BE2C (cell line): ENCODE measurements around the gene BAD.

ENCODE experiments used
- DNase-seq: peaks from one replicate; pipeline ENCODE4 v3.0.0-alpha.2; 2020
- H3K27me3 ChIP-seq: fragments of 250-450 bp; sonication (Bioruptor Pico); 2 replicates; pipeline ENCODE4 v1.5.1; 2020; ENCODE audit warnings: mild to moderate bottlenecking
- H3K36me3 ChIP-seq: fragments of 250-450 bp; sonication (Bioruptor Pico); 2 replicates; pipeline ENCODE4 v1.5.1; 2020; ENCODE audit warnings: mild to moderate bottlenecking
- H3K4me1 ChIP-seq: fragments of 250-450 bp; sonication (Bioruptor Pico); 2 replicates; pipeline ENCODE4 v1.5.1; 2020
- H3K4me3 ChIP-seq: 2 replicates; pipeline ENCODE4 v1.5.1; 2011; ENCODE audit warnings: low read depth, low read length
- H3K9me3 ChIP-seq: fragments of 250-450 bp; sonication (Bioruptor Pico); 2 replicates; pipeline ENCODE4 v1.5.1; 2020
- TF ChIP-seq, protein P1 (sequence below): IDR thresholded peaks from 2 replicates; pipeline ENCODE4 v1.5.1; 2012; ENCODE audit warnings: mild to moderate bottlenecking, low read depth, low read length

BAD gene

GRCh38 chr11:64255135-64256128 is 29.0 kb downstream of the BAD start:
- Histone ChIP-seq H3K36me3 (peaks cover 3% of the 10 kb centered on the region; the same call in 1 of the 2 replicates), H3K9me3 (no peaks in the 10 kb centered on the region), H3K4me3 (no peak overlapping the region), H3K4me1 (no peaks in the 10 kb centered on the region), H3K27me3 (no peaks in the 10 kb centered on the region)
- no peak for DNase-seq
- TF ChIP-seq, protein P1, sequence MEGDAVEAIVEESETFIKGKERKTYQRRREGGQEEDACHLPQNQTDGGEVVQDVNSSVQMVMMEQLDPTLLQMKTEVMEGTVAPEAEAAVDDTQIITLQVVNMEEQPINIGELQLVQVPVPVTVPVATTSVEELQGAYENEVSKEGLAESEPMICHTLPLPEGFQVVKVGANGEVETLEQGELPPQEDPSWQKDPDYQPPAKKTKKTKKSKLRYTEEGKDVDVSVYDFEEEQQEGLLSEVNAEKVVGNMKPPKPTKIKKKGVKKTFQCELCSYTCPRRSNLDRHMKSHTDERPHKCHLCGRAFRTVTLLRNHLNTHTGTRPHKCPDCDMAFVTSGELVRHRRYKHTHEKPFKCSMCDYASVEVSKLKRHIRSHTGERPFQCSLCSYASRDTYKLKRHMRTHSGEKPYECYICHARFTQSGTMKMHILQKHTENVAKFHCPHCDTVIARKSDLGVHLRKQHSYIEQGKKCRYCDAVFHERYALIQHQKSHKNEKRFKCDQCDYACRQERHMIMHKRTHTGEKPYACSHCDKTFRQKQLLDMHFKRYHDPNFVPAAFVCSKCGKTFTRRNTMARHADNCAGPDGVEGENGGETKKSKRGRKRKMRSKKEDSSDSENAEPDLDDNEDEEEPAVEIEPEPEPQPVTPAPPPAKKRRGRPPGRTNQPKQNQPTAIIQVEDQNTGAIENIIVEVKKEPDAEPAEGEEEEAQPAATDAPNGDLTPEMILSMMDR: no peak

- no peaks in the 10 kb centered on the region for H3K9me3 ChIP-seq
- no peaks in the 10 kb centered on the region for H3K27me3 ChIP-seq
- no peak for DNase-seq
- no peak overlapping the region for H3K4me3 ChIP-seq
- H3K36me3 ChIP-seq: peaks cover 3% of the 10 kb centered on the region; the same call in 1 of the 2 replicates
- H3K4me1 ChIP-seq: no peaks in the 10 kb centered on the region
- TF ChIP-seq, protein P1: no peak
Measured at GRCh38 chr11:64254326-64254725, 30.1 kb downstream of the BAD start.

DNA sequence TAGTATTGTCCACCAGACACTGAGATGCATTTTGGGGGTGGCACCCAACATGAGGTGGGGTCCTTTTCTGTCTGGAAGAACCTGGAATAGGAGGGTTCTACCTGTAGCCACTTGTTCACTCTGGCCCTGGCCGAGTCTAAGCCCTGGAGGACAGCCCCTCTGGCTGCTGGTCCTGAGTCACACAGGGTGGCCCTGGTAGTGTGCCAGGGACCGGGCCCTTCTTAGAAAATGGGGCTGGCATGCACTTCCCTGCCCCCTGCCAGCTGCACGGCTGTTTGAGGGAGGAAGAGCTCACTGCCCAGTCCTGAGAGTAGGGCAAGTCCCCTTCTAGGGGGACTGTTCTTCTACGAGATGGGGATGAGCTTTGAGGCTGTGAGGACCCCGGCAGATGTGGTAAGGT is 31.0 kb downstream of the BAD start:
- Histone ChIP-seq H3K4me1 (no peaks in the 10 kb centered on the region), H3K4me3 (no peak overlapping the region), H3K36me3 (peaks cover 2% of the 10 kb centered on the region; the same call in 1 of the 2 replicates), H3K9me3 (no peaks in the 10 kb centered on the region), H3K27me3 (no peaks in the 10 kb centered on the region)
- TF ChIP-seq, protein P1: no peak
- DNase-seq: no peak

- Histone ChIP-seq H3K4me3 (no peak overlapping the region), H3K4me1 (no peaks in the 10 kb centered on the region), H3K9me3 (no peaks in the 10 kb centered on the region), H3K27me3 (no peaks in the 10 kb centered on the region), H3K36me3 (no peaks in the 10 kb centered on the region)
- TF ChIP-seq, protein P1: no peak
- no peak for DNase-seq
Measured at GRCh38 chr11:64253043-64253442, 31.4 kb downstream of the BAD start.

DNA sequence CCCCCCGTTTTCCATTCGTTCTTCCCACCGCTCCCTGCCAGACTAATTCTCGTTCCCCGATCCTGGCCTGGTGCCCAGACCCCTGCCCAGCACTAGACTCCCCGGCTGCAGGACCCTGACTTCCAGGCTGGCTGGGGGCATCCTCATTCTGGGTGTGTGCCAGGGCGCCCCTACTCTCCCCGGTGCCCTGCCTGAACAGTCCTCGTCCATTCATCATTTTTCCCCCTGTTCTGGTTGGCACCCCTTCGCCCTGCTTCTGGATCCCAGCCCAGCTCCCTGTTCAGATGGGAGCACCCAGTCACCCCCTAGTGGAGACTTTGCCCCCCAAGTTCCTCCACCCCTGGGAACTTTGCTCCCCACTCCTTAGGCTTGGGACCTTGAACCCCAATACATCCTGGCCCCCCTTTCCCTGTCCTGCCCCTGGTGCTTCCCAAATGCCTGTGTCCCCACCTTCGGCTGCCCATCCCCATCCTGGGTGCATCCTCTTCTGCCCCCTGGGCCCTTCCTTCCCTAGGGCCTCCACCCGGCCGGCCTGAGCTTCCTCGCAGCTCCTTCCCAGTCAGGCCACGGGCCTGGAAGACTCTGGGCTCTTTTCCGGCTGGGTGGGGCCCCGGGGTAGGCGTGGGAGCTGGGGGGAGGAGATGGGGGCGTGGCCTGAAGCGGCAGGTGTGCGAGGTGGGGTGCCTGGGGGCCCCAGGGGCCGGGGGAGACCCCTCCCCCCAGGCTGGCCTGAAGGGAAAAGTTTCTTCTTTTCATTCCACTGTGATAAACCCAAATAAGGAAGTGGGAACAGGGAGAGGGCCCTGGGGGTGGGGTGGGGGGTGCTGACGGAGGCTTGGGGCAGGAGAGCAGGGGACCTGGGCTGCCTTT is 32.2 kb downstream of the BAD start:
- Histone ChIP-seq H3K36me3 (no peaks in the 10 kb centered on the region), H3K27me3 (no peaks in the 10 kb centered on the region), H3K9me3 (no peaks in the 10 kb centered on the region), H3K4me1 (no peaks in the 10 kb centered on the region; the same call in 1 of the 2 replicates), H3K4me3 (peak overlapping the region; percentile 70)
- TF ChIP-seq, protein P1: peak; percentile 20
- DNase-seq: no peak
